HG02981 (cell line): ENCODE measurements around the gene LPCAT2.
"Not testable (repeated sequence)": the region's sequence is repeated elsewhere in the genome, so short reads cannot be mapped to it uniquely, and the experiment has no call there.

Experiments
- ATAC-seq: cut with Tn5 transposase; IDR thresholded peaks from one replicate; pipeline ENCODE4 v1.9.1; 2021; ENCODE audit warnings: mild to moderate bottlenecking, moderate library complexity; ENCODE audit not compliant: unreplicated experiment

LPCAT2 gene

DNA sequence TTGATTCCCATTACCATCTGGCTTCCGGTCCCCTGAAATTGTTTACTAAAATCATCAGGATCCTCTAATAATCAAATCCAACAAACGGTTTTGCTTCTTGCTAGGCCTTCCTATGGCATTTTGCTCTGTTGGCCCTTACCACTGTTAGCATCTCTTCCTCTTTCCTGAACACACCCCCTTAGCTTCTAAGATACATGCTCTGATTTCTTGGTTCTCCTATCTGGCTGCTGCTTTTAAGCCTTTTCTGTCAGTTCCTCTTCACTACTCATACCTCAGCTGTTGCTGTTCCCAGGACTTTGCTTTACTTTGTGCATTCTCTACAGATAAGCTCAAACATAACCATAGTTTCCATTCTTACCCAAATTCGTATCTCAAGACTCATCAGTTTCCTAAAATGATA is 69.0 kb downstream of the LPCAT2 start:
- no peak for ATAC-seq

DNA sequence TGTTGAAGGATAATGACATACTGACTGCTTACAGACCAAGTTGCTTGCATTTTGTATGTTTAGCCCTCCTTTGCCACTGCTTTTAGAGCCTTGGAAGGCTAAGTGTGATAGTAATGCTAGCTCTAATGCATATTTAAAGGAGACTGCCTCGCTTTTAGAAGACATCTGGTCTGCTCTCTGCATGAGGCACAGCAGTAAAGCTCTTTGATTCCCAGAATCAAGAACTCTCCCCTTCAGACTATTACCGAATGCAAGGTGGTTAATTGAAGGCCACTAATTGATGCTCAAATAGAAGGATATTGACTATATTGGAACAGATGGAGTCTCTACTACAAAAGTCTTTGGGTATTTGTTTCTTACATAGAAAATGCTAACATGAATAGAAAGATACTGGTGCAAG is 76.8 kb downstream of the LPCAT2 start:
- no peak for ATAC-seq

DNA sequence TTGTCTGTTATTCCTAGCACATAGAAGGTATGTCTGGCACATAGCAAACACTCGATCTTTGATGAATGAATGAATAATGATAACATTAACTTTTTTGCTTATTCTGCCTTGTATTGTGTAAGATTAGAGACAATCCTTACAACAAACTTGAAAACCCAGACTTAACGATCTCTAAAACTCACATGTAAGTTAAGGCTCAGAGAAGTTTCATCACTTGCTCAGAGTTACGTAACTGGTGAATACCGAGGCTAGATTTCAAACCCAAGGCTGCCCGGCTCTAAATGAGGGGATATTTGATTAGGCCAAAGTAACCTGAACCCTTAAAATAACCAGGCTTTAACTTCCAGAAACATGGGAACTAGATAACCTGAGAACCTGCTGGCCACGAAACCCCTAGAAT is 79.9 kb downstream of the LPCAT2 start:
- no peak for ATAC-seq

DNA sequence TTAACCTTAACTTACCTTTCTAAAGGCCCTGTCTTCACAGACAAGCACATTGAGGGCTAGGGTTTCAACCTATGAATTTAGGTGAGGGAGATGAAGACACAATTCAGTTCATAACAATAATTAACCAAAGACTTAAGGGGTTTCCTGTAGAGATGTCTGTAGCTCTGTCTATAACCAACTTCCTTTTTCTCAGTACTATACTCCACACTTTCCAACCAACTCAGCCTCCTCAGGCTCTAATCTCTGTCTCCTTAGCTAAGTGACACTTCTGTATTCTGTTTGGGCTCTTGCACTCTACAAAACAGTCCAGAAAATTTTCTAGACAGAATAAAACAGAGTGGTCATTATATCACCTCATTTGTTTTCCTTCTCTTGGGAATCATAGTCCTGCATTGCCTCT is 83.4 kb downstream of the LPCAT2 start:
- ATAC-seq, result no peak

DNA sequence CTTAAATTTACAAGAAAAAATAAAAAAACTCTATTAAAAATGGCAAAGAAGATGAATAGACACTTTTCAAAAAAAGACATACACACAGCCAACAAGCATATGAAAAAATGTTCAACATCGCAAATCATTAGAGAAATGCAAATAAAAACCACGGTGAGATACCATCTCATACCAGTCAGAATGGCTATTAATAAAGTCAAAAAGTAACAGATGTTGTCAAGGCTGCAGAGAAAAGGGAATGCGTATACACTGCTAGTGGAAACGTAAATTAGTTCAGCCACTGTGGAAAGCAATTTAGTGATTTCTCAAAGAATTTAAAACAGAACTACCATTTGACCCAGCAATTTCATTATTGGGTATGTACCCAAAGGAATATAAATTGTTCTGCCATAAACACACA is 89.1 kb downstream of the LPCAT2 start:
- ATAC-seq, result no peak

DNA sequence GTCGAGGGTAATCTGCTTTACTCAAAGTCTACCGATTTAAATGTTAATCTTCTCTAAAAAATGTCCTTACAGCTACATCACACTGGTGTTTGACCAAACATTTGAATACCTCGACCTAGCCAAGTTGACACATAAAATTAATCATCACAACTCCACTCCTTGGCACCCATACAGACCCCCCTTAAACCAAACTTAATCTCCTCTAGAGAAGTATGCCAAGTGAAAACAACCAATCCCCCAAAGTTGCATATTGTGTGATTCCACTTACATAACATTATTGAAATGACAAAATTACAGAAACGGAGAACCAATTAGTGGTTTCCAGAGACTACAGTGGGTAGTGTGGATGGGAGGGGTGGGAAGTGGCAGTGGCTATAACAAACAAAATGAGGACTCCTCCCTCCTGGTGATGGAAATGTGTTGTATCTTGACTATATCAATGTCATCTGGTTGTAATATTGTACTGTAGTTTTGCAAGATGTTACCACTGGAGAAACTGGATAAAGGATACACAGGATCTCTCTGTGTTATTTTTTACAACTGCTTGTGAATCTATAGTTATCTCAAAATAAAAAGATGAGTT is 97.0 kb downstream of the LPCAT2 start:
- no peak for ATAC-seq

DNA sequence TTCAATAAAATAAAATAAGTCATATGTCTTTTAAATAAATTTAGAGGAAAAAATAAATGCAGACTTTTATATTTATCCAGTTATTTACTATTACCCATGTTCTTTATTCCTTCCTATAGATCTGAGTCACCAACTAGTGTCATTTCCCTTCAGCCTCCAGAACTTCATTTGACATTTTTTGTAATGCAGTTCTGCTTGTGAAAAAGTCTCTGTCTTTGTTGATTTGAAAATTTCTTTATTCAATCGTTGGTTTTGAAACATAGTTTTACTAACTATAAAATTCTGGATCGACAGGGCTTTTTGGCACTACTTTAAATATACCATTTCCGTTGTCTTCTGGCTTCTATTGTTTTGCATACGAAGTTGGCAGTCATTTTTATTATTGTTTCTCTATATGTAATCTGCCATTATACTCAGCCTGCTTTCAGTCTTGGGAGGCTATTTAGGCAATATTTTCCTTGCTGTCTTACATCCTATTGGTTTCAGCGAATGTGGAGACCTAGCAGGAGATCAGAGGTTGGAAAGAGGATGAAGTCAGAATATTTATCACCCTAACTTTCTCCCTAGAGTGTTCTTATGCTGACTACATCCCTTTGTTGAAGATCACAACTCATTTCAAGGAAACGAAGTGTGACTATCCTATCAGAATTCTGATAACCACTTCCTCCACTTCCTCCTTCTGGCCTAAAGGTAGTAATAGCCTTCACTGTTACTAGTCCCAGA is 104.9 kb downstream of the LPCAT2 start:
- ATAC-seq, result no peak

DNA sequence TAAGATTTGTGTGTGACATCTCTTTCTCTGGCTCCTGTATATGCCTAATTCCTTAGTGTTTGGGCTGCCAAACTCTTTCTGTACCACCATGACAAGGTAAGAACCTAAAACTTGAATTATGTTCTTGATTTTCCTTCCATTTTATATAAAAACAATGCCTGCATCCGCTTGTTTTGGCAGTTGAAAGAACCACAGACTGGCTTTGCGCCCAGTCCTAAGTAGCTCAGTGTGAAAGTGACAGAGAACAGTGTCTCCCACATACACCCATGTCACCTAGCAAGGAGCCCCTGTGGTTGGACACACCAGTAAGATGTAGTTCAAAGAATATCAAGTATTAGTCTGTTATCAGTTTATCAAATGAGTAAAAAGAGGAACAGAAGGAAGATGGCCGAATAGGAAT is 106.2 kb downstream of the LPCAT2 start:
- ATAC-seq, result no peak

DNA sequence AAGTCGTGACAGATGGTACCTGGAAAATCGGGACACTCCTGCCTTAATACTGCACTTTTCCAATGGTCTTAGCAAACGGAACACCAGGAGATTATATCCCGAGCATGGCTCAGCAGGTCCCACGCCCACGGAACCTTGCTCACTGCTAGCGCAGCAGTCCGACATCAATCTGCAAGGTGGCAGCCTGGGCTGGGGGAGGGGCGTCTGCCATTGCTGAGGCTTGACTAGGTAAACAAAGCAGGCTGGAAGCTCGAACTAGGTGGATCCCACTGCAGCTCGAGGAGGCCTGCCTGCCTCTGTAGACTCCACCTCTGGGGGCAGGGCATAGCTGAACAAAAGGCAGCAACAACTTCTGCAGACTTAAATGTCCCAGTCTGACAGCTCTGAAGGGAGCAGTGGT is 106.8 kb downstream of the LPCAT2 start:
- ATAC-seq, result not testable (repeated sequence)

DNA sequence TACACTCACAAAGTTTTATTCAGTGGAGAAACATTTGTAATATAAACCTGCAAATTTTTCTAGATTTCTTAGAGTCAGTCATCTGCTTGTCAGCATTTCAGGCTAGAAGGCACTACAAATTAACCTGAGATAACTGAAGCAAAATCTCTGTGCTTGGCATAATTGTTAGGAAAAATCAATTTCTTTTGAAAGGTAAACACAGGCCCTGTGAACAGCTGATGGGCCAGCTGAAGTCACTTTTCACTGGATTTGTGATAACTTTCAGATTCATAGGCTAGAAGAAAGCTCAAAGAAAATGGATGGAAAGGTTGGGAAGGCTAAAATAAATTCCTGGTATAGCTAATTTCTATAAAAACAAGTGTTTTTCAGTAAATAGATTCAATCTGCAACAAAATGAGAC is 112.9 kb downstream of the LPCAT2 start:
- no peak for ATAC-seq

DNA sequence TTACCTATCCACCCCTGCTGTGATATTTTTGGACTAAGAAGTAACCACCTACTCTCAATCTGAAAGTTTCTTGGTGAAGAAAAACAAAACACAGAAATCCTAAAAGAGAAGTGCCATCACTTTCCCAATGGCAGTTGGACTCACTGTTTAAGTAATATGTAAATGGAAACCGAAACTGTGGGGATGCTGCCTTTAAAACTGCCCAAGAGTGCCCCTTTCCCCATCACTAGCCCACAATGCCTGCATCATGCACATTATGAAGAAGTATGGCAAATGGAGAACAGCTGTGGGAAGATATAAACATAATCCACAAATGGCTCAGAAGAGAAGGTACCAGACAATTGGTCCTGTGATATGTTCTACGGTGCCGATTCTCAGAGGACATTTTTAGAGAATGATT is 113.4 kb downstream of the LPCAT2 start:
- ATAC-seq, result no peak

DNA sequence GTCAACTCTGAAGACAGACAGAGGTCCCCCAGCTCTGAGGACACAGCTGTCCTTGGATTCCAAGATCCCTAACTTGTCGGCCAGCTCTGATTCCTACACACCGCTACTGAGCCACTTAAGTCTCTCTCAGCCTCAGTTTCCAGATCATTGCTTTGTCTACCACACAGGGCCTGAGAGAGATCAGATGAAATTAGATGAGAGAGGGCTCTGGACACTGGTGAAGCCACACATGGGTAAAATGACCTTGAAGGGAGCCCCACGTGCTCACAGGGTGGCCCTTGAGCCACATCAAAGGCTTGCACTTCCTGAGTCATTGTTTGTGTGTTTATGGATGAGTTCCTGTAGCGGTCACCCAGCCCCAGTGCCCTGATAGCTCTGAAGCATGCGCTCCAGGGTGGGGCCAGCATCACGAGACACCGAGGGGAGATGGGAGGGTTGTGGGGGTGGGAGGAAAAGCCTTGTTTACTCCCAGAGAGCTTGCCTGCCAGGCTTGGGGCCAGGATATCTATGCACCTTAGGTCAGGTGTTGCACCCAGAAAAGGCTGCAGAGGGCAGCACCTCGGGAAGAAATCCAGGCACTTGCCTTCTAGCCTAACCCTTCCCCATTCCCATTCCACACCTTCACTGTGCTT is 114.2 kb downstream of the LPCAT2 start:
- no peak for ATAC-seq

DNA sequence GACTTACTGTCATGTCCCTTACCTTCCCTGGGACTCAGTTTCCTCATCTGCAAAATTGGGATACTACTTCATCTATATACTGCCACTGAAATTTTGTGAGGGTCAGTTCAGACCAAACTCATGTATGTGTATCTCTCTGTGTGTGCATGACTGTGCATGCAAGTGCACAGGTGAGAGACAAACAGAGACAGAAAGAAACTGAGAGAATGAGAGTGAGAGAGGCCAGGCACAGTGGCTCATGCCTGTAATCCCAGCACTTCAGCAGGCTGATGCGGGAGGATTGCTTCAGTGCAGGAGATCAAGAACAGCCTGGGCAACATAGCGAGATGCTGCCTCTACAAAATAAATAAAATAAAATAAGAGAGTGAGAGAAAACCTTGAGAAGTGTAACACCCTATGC is 114.8 kb downstream of the LPCAT2 start:
- ATAC-seq, result no peak

DNA sequence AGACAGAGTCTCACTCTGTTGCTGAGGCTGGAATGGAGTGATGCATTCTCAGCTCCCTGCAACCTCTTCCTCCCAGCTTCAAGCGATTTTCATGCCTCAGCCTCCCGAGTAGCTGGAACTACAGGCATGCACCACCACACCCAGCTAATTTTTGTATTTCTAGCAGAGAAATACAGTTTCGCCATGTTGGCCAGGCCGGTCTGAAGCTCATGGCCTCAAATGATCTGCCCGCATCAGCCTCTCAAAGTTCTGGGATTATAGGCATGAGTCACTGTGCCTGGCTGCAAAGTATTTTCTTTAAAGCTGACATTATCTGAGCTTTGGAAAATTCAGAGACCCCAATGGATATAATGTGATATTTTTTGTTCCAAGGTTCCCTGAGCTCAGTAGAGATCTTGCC is 115.8 kb downstream of the LPCAT2 start:
- no peak for ATAC-seq

DNA sequence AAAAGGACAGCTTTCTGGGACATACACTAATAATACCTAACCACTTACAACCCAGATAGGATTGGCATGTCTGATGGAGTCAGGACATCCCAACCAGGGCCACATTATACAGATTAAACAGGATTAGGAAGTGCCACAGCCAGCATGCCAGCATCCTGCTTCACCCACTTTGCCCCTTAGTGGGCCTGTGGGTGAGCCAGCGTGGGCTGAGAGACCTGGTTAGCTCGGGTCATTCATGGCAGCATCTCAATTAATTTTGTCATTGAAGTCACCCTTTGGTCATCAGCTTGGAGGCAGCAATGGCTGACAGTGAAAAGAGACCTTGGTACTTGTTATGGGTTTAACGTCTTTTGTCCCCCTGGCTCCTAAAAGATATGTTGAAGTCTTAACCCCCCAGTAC is 117.0 kb downstream of the LPCAT2 start:
- no peak for ATAC-seq

DNA sequence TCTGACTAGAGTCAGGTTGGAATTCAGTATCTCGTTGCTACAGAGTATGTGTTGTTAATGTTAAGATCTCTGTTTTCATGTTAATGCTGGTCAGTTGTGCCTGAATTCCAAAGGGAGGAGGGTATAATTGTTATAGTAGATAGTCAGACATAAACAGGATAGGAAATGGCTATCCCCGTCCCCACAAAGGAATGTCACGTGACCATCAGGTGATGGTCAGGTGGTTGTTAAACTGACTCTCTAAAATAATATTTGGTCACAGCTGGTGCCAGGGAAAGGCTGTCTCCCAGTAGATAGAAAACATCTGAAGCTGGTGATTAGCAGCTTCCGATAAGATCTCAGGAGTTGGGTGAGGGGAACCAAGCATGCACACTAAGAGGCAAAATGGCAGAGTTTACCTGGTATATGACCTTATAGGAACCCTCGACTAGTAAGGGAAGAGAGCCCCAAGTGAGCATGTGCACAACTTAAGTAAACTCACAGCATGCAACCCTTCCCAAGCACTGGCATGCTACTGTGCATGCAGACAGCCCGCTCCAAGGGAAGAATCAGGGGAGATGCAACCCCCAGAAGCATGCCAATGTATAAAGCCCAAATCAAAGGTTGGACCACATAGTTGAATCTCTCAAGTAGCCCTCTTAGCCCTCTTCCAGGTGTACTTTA is 119.6 kb downstream of the LPCAT2 start:
- ATAC-seq, result no peak

DNA sequence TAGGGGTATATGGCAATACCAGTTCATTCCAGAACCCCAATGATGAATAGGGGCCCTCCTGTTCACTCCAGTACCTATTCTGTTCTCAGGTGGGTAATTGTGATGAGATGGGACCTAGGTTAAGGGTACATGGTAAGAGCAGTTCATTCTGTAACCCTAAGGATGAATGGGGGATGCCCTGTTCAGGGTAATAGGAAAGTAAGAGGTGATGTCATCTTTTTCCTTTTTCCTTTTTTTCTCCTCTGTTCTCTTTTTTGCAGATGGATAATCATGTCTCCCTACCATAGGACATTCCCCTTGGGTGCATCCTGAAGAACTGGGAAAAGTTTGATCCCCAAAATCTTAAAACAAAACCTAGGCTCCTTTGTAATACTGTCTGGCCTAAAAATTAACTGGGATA is 121.9 kb downstream of the LPCAT2 start:
- no peak for ATAC-seq

DNA sequence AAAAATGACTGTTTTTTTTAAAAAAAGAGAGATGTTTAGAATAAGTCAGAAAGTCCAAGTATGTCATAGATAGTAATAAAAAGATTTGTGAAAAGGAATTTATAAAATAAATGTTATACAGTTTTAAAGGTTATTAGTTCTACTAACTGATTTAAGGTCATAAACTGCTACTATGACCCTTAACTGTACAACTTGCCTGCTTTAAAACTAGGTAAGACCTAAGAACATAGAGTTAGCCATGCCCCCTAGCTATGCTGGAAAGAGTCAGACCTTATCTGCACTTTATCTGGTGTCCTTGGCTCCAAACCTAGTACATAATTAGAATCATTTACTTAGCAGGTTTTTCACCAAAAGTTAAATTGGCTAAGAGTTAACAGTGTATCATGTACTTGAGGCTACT is 123.4 kb downstream of the LPCAT2 start:
- no peak for ATAC-seq

DNA sequence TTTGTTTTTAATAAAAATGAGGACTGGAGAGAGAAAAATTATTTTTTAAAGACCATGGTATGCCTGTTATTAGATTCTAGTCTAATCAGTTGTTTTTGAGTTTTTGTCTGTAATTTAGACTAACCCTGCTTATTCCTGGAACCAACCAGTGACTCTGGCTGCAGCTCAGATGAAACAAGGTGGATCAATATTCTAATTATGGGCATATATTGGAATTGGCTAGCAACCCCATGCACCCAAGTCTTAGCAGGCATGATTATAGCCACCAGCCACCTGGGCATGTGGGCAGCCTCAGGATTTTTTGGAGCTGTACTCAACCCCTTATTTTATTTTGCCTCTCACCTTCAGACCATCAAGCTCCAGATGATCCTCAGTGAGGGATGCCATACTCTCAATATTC is 125.3 kb downstream of the LPCAT2 start:
- no peak for ATAC-seq
